HG02642 (cell line): ENCODE measurements around the gene ELP5.
"Not testable (repeated sequence)": the region's sequence is repeated elsewhere in the genome, so short reads cannot be mapped to it uniquely, and the experiment has no call there.

ENCODE experiments used
- ATAC-seq: cut with Tn5 transposase; IDR thresholded peaks from one replicate; pipeline ENCODE4 v1.9.1; 2021; ENCODE audit warnings: mild to moderate bottlenecking; ENCODE audit not compliant: unreplicated experiment, poor library complexity

ELP5 gene

GRCh38 chr17:7234083-7234951 is 17.7 kb upstream of the ELP5 start, which contains the start of gene DVL2:
TSS of gene DVL2 (minus strand) at chr17:7234517. CDS start at chr17:7234262, 255 bp downstream.
- peak; percentile 61 for ATAC-seq

DNA sequence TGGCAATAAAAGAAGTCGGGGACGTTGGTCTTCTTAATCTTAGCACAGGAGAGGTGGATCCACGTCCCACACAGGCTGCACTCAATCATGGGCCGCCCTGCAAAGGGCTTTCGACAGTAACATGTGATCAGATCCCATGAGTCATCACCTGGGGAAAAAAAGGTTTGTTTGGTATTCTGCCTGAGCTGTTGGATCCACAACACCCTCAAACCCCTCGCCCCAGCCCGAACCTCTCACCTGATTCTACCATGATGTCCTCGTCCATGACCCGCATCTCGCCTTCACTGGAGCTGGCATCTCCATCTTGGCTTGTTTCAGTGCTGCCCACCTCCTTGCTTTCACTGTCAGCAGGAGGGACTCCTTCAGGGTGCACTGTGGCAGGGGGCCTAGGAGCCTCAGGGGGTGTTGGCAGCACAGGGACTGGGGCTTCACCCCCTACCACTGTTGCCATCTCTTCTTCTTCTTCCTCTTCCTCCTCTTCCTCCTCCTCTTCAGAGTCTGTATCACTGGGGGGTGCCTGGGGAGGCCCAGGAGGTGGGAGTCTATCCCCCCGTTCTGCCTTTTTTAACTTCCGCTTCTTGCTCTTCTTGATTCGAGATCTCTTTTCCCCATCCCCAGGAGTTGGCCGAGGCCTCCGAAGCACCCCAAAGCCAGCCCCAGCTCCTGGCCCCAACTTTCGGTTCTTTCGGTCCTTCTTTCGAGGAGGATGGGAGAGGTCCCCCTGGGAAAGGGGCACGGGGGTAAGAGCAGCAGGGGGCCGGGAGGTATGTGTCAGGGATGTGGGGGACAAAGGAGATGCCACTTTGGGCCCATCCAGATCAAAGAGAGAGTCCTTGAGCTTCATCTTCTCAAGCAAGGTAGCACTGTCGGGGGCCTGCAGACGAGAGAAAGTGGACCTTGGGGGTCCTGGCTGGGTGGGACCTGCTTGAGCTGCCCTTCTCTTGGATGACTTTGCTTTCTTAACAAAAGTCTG is 16.0 kb upstream of the ELP5 start:
- ATAC-seq = no peak

DNA sequence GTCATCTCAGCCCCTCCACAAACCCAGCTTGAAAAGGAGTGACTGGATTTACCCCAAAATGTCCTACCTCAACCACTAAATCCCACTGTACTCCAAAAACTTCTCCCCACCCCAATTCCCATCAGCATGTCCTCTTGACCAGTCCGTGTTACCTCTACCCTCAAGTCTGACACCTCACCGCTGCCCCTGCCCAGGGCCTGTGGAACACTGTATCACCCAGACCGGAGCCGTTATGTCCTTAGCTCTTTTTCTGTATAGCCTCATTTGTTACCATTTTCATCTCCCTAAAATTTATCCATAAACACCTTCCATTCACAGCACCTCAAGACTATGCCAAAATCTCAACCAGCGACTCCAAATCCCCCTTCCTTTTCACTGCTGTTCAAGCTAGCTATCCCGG is 15.2 kb upstream of the ELP5 start:
- ATAC-seq = no peak

DNA sequence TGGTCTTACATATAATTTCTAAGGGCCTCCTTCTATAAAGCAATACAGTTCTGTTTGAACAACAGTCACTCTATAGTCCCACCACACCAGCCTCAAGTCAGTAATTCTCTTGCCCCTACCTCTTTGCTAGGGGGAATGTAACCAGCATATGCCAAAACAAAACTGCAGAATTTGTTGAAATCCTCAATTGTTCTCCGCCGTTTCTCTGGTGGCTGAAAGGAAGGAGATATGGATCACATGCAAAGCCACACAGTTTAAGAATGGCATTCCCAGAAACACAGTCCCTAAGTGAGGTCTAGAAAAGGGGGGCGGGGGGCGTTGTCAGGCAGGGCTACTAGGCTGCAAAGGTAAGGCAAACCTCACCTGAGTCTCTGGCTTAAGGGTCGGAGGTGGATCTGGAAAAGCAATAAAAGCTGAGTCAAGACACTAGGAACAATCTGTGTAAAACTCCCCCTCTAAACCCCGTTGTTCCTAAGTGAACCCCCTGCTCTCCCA is 14.7 kb upstream of the ELP5 start:
- no peak for ATAC-seq

- ATAC-seq = peak; percentile 14
Measured at GRCh38 chr17:7237761-7238419, 14.1 kb upstream of the ELP5 start.

DNA sequence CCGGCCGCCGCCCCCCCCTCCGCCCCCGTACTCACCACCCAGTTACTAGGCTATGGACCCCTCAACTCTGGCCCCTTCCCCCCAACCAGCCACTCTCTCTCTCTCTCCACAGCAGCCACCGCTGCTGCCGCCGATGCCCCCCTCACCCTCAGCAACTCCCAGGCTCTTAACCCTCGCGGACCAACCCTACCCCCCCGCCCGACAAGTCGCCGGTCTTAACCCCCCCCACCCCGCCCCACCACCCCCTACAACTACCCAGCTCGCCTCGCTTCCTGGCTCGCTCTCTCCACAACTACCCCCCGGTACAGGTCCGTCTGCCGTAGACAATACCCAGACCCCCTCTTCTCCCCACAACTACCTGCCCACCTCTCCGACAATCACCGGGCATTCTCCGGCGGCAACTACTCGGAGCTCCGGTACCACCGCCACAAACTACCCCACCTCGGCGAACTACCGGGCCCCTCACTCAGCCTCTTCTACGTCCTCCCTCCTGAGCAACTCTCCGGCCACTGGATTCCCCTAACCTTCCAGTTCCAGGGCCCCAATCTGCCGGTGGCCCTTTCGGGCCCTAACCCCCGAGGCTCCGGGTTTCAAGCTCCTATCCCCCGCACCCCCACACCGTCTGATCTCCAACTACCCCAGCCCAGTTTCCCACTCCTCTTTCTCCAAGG is 13.5 kb upstream of the ELP5 start:
- no peak for ATAC-seq

GRCh38 chr17:7239091-7240027 is 12.7 kb upstream of the ELP5 start, which contains the start of gene PHF23:
TSS of gene PHF23 (minus strand) at chr17:7239457. CDS start at chr17:7239279, 178 bp downstream.
- ATAC-seq = peak; percentile 54

DNA sequence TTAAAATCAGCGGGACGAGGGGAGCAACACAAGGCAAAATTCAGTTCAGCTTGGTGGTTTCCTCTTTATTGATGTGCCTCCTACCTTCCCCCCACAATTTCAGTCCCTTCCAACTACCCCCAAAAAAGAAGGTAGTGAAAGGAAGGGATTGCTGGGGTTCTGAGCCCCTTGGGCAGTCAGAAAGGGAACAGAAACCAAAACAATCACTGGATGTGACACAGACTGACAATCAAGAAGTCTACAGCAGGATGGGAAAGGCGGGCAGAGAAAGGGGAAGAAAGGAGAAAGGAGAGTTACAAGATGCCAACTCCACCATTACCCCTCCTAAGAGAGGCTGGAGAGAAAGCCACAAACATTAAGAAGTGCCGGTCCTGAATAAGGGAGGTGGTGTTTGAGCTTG is 11.6 kb upstream of the ELP5 start:
- ATAC-seq = no peak

DNA sequence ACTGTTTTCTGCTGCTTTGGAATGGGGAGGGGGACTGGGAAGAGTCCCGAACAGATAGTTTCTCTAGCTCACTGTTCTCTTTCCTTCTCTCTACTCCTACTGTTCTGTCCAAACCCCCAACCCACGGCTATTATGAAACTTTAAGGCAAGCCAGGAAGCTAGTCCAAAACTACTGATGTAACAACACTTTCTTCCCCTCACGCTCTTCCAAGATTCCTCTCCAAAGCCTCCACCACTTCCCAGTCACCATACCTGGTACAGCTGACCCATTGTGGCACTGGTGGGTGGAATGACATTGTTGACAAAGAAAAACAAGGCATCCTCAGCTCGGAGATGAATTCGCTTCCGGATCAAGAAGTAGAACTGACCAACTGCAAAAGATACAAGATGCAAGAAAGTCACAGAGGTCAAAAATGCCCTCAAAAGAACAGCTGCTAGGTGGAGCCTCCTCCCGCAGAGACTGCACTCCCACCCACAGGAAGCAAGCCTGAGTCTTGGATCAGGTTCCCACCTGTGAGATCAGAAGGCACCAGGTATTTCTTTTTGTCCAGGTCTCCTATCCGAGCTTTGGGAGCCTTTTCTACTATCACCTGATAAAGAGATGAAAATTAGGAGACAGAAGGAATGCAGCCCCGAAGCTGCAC is 10.8 kb upstream of the ELP5 start:
- ATAC-seq = no peak

- peak; percentile 32 for ATAC-seq
Measured at GRCh38 chr17:7241783-7242716, 10.0 kb upstream of the ELP5 start, which contains the start of gene GABARAP. TSS of gene GABARAP (minus strand) at chr17:7242449. CDS start at chr17:7242330, 119 bp downstream.

- ATAC-seq = peak; percentile 44
Measured at GRCh38 chr17:7242717-7243452, 9.1 kb upstream of the ELP5 start.

- no peak for ATAC-seq
Measured at GRCh38 chr17:7243453-7243729, 8.6 kb upstream of the ELP5 start.

DNA sequence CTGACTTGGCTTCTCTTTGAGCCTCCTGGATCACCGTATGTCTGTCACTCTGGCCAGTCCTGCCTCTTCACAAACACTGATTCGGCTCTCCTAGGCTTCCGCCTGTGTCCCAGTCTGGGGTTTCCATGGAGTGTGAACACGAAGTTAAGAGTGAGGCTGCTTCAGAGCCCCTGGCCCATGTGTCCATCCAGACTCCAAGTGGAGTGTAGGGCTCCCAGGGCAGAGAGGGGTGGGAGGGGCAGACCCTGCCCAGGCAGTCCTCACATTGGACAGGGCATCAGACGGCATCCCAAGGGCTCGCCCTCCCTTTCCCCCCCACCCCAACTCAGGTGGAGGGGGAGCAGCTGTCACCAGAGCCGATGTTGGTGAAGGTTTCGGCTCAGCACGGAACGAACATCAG is 8.2 kb upstream of the ELP5 start:
- ATAC-seq = not testable (repeated sequence)

GRCh38 chr17:7246779-7247178 is 5.2 kb upstream of the ELP5 start:
- ATAC-seq = no peak

GRCh38 chr17:7248796-7249195 is 3.2 kb upstream of the ELP5 start:
- ATAC-seq = no peak

- ATAC-seq = no peak
Measured at GRCh38 chr17:7249214-7249613, 2.8 kb upstream of the ELP5 start.

- ATAC-seq = no peak
Measured at GRCh38 chr17:7249830-7250229, 2.2 kb upstream of the ELP5 start.
